NCI-H2081 (cell line): ENCODE measurements around the gene ATP10A.

Experiments used
- DNase-seq, 2 experiments: peaks; one replicate each; lab custom pipeline; 2025; lab: John Stamatoyannopoulos, UW

ATP10A gene

GRCh38 chr15:25863111-25863967, at the start of gene ATP10A:
Gene ATP10A, minus strand, starts transcription at chr15:25863327. Its CDS starts 231 bp downstream, at chr15:25863096.
- no peak for DNase-seq

DNA sequence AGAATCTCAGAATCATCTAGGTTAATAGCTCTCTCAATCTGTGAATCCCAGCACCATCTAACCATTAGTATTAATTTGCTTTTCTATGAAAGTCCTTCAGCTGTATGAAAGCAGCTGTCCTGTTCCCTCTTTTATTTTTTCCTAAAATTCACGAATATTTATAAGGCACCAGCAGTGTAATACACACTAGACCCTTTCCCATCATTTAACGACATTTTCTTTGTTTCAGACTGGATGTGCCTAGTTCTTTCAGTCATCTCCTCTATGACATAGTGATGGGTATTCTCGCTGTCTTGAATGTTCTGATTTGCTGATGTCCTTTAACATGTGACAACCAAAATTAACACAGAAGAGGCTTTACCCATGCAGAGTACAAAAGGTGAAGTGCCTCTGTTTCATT, 48.9 kb upstream of the ATP10A start:
- DNase-seq, result no peak

DNA sequence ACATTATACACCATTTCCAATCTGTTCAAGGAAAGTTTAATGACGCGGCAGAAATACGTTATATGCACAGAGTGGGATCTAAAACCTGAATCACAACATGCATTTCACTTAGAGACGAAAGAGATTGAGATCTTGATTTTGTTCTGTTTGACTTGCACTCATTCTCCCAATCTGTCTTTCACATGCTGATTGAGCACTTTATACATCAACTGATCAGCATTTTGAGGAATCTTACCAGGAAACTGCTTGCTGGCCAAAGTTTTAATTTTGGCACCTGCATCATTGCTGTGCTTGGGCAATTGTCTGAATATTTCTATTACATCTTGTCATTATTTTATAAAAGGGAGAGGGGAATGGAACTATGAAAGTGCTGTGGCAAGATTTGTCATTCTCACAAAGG, 47.7 kb upstream of the ATP10A start:
- DNase-seq, result no peak

GRCh38 chr15:25909806-25910205, 46.7 kb upstream of the ATP10A start:
- no peak for DNase-seq

DNA sequence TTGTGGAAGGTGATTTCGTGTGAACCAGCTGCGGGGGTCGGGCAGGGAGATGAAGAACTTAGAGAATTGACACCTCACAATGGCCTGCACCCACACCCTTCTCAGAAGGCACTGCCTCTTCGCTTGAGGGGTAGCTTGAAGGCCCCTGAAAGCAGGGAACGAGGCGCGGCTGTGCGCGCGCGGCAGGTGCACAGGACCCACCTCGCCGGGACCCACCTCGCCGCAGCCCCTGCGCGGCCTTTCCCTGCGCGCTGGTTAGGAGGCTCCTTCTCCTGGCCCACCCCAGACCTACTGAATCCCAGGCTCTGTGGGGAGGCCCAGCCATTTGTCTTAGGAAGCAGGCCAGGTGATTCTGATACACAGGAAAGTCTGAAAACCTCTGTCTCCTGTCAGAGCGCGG, 46.2 kb upstream of the ATP10A start:
- no peak for DNase-seq

GRCh38 chr15:25905140-25905539, 42.0 kb upstream of the ATP10A start:
- no peak for DNase-seq

- no peak for DNase-seq
Observed at GRCh38 chr15:25903024-25903581, 40.0 kb upstream of the ATP10A start.

DNA sequence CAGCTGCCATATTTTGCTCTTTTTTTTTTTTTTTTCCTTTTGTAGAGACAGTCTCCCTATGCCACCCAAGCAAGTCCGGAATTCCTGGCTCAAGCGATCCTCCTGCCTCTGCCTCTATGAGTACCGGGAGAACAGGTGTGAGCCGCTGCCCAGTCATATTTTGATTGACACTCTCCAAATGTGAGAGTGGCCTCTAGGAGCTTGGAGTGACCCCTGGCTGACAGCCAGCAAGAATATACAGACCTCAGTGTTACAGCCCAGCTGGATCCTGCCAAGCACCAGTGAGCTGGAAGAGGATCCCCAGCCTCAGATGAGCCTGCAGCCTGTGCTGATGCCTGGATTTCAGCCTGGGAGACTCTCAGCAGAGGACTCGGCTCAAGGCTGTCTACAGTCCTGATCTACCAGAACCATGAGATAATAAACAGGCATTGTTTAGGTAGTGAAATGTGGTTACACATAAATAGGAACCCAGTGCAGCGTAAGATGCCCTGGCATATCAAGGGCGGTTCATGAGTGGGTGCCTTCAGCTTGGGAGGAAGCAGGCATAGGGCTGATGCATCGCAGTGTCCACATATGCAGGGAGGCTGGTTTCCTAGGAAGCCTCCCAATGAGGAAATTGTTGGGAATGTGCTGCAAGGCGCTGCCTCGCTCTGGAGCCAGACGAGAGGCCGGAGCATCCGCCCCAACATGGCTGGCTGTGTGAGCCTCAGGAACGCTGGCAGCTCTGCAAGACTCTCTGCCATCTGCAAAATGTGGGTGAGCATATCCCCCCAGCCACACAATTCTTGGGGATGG, 38.9 kb upstream of the ATP10A start:
- no peak for DNase-seq

GRCh38 chr15:25900901-25901300, 37.8 kb upstream of the ATP10A start:
- no peak for DNase-seq

DNA sequence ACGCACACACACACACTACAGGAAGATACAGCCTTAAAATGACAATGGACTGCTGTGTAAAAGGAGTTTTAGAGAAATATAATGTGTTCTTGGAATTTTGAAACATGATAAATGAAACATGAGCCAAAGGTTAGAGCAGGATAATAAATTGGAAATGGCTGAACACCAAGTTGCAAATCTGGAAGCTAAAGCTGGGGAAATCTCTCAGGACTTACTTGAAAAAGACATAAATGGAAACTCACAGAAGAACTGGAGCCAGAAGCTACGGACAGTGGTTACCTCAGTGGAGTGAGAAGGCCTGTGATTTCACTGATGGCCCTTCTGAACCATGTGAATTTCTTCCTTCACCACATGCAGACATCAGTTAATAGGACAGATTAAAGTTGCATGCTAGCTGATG, 37.3 kb upstream of the ATP10A start:
- no peak for DNase-seq

GRCh38 chr15:25899870-25900269, 36.7 kb upstream of the ATP10A start:
- DNase-seq, result no peak

- DNase-seq, result no peak
Observed at GRCh38 chr15:25897658-25898057, 34.5 kb upstream of the ATP10A start.

- no peak for DNase-seq
Observed at GRCh38 chr15:25894371-25894902, 31.3 kb upstream of the ATP10A start.

DNA sequence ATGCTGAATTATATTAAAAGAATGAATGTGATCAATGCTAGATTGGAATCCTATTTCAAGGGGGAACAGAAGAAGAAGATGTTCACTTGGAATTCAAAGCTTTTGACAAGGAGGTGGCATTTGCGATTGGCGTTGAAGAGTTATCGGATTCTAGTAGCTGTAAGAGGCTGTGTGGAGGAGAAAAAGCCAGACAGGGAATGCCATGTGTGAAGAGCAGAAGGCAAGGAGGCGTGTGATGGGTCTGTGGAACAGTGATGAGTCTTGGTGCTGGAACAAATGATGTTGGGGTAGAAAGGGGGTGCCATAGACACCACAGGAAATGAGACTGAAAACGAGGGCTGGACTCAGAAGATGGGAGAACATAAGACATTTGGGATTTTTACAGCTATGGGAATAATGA, 30.5 kb upstream of the ATP10A start:
- no peak for DNase-seq

GRCh38 chr15:25892126-25892525, 29.0 kb upstream of the ATP10A start:
- no peak for DNase-seq

DNA sequence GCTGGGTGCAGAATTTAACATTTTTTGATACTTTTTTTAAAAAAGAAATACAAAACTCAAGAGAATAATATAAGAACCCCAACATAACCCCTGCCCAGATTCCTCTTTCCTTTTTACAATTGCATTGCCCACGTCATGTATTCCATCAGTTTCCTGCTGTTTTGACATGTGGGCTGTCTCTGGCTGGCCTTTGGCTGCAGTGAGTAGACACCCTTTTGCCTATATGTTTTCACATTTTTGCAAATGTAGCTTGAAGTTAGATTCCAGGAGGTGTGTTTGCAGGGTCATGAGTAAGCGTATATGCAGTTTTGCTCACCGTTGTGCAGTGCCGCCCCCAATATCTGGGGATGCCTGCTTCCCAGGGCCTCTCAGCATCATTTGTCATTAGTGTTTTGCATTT, 28.0 kb upstream of the ATP10A start:
- DNase-seq, result no peak

DNA sequence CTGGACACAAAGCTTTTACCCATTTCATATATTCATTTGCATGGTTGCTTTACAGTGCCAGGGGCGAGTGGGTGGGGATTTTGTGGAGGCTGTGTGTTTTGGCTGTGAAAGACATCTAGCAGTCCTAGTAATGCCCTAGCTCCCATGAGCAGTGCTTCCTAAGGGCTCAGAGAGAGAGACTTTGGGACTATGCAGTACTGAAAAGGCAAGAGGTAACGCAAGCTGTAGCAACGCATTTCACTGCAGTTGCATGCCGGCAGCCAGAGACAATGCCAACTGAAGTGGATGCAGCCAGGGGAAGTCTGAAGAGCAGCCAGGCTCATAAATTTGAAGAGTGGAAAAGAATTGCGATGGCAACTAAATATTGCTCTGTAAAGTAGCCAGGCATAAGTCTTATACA, 27.4 kb upstream of the ATP10A start:
- no peak for DNase-seq

DNA sequence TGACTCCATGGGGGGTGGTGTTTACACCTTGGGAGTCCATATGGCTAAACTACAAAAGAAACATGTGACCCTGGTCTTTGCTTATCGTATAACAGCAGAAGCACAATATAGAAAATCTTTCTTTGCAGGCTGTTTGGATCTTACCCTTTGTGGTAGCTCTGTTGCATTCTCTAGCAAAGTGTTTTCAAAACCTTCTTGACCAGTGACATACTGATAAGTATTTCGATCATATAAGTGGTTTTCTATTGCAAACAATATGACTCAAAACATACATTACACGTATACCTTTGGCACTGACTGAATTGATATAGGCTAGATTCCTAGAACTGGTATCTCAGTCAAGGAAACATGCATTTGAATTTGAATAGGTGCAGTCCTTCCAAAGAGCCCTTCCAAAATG, 24.7 kb upstream of the ATP10A start:
- DNase-seq, result no peak

DNA sequence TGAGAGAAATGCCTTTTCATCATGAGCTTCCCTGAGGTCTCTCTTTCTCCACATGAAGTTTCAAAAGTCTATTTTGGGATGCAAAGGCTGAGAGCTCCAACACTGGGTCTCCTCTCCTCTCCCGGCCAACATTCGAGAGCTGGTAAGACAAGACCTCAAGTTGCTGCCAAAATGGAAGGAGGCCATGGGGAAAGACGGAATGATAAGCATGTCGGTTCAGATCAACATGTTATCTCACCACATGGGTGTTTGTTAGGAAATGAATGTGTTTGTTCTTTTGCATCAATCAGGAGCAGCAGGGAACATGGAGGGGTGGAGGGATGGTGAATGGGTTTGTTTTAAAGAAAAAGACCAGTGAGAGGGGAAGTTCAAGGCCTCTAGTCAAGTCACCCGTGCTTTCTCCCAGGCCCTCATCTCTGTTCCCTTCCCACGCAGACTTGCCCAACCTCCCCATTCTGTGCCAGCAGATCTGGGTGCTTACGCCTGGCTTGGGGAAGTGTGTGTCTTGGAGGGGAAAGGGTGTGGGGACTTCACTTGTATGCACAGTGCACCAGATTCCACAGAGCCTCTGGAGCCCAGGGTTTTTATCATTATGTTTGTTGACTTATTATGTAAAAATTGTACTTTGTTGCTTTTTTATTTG, 23.5 kb upstream of the ATP10A start:
- DNase-seq, result no peak

GRCh38 chr15:25884370-25884769, 21.2 kb upstream of the ATP10A start:
- no peak for DNase-seq

GRCh38 chr15:25883463-25884259, 20.5 kb upstream of the ATP10A start:
- no peak for DNase-seq
